Measurements from ENCODE around the gene ZCCHC8.
A peak's percentile ranks its signal among the peaks of the same experiment; 100 is the strongest.

ZCCHC8 gene

GRCh38 chr12:122427403-122427802, 73.3 kb downstream of the ZCCHC8 start:
- DNase-seq (ENCODE audit: low spot score): no peak

GRCh38 chr12:122423258-122424165, 77.2 kb downstream of the ZCCHC8 start:
- peak; percentile 30 for DNase-seq (ENCODE audit: low spot score)

- DNase-seq (ENCODE audit: low spot score): no peak
These were observed 77.9 kb downstream of the ZCCHC8 start for GRCh38 chr12:122422730-122423257.

GRCh38 chr12:122421821-122422729, 78.7 kb downstream of the ZCCHC8 start, which contains the start of gene CLIP1:
Gene CLIP1 (minus strand): TSS chr12:122422669. CDS start chr12:122380452, 42,217 bp downstream.
- DNase-seq (ENCODE audit: low spot score): peak; percentile 30

Measured in HuH-7 (cell line).